Hematopoietic multipotent progenitor cell treated with erythropoietin and hydrocortisone succinate and interleukin-3 and kit ligand, for 15 days (in vitro differentiated cells): ENCODE measurements around the gene ARGLU1.
"Not testable (repeated sequence)": the region's sequence is repeated elsewhere in the genome, so short reads cannot be mapped to it uniquely, and the experiment has no call there.

Experiments
- DNase-seq: peaks from one replicate; pipeline ENCODE4 v3.0.0-alpha.2; 2015; ENCODE audit warnings: low spot score

The ARGLU1 gene

GRCh38 chr13:106567474-106568298, at the start of gene ARGLU1:
Gene ARGLU1 (minus strand): TSS chr13:106568137. CDS start chr13:106567919, 218 bp downstream.
- DNase-seq, result peak; percentile 93

- DNase-seq, result no peak
These were observed 49.6 kb upstream of the ARGLU1 start for GRCh38 chr13:106617561-106617960.

- DNase-seq, result no peak
These were observed 48.8 kb upstream of the ARGLU1 start for GRCh38 chr13:106616729-106617128.

- no peak for DNase-seq
These were observed 46.9 kb upstream of the ARGLU1 start for GRCh38 chr13:106614874-106615273.

- no peak for DNase-seq
These were observed 44.8 kb upstream of the ARGLU1 start for GRCh38 chr13:106612688-106613087.

GRCh38 chr13:106610486-106610885, 42.5 kb upstream of the ARGLU1 start:
- no peak for DNase-seq

- no peak for DNase-seq
These were observed 41.2 kb upstream of the ARGLU1 start for GRCh38 chr13:106609116-106609515.

- DNase-seq, result no peak
These were observed 35.6 kb upstream of the ARGLU1 start for GRCh38 chr13:106603546-106603945.

- DNase-seq, result no peak
These were observed 34.2 kb upstream of the ARGLU1 start for GRCh38 chr13:106602178-106602577.

GRCh38 chr13:106601489-106601888, 33.6 kb upstream of the ARGLU1 start:
- no peak for DNase-seq

- DNase-seq, result not testable (repeated sequence)
These were observed 32.8 kb upstream of the ARGLU1 start for GRCh38 chr13:106600798-106601135.

GRCh38 chr13:106599875-106600797, 32.2 kb upstream of the ARGLU1 start:
- DNase-seq, result no peak

GRCh38 chr13:106597749-106598395, 29.9 kb upstream of the ARGLU1 start:
- DNase-seq, result no peak

- DNase-seq, result no peak
These were observed 29.2 kb upstream of the ARGLU1 start for GRCh38 chr13:106597186-106597585.

GRCh38 chr13:106596275-106596937, 28.5 kb upstream of the ARGLU1 start:
- DNase-seq, result no peak

GRCh38 chr13:106595625-106596024, 27.7 kb upstream of the ARGLU1 start:
- DNase-seq, result no peak

- no peak for DNase-seq
These were observed 27.0 kb upstream of the ARGLU1 start for GRCh38 chr13:106594980-106595379.

- no peak for DNase-seq
These were observed 25.2 kb upstream of the ARGLU1 start for GRCh38 chr13:106593132-106593531.

- DNase-seq, result no peak
These were observed 23.4 kb upstream of the ARGLU1 start for GRCh38 chr13:106591299-106591698.

GRCh38 chr13:106589716-106590115, 21.8 kb upstream of the ARGLU1 start:
- no peak for DNase-seq

- no peak for DNase-seq
These were observed 20.4 kb upstream of the ARGLU1 start for GRCh38 chr13:106588367-106588766.

- DNase-seq, result no peak
These were observed 19.9 kb upstream of the ARGLU1 start for GRCh38 chr13:106587787-106588186.
